ENCODE results near the gene CAPZB.

Gene CAPZB

DNA sequence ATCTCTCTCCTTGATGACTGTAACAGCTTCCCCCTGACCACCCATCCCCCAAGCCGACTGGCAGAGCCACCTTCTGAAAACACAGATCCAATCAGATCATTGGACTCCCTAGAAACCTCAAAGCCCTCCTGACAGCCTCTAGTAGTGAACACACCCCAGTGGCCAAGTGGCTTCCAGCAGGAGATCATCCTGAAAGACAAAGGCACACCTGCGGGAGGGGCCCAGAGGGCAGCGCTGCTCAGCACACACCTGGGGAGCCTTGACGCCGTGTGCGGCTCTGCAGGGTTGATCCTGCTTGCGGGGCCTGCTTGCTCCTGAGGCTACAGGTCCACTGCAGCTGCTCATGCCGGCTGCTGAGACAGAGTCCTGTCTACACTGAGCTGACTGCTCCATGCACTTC lies 131.7 kb downstream of the CAPZB start:
- Mint-ChIP-seq H3K4me3 (no peak overlapping the region), H3K36me3 (ENCODE audit: low read depth) (peaks cover 46% of the 10 kb centered on the region)

GRCh38 chr1:19352839-19353238 lies 132.5 kb downstream of the CAPZB start:
- no peaks in the 10 kb centered on the region for H3K27me3 Mint-ChIP-seq
- H3K9me3 Mint-ChIP-seq = no peaks in the 10 kb centered on the region
- H3K27ac Mint-ChIP-seq = no peak overlapping the region
- no peak overlapping the region for H3K4me3 Mint-ChIP-seq
- H3K4me1 Mint-ChIP-seq (ENCODE audit: low read depth) = no peaks in the 10 kb centered on the region
- peaks cover 46% of the 10 kb centered on the region for H3K36me3 Mint-ChIP-seq (ENCODE audit: low read depth)

More for the DNA sequence above, 131.7 kb downstream of the CAPZB start:
- H3K27ac Mint-ChIP-seq = peak overlapping the region; percentile 16
- no peaks in the 10 kb centered on the region for H3K27me3 Mint-ChIP-seq
- no peaks in the 10 kb centered on the region for H3K4me1 Mint-ChIP-seq (ENCODE audit: low read depth)
- H3K9me3 Mint-ChIP-seq = no peaks in the 10 kb centered on the region

- no peaks in the 10 kb centered on the region for H3K4me1 Mint-ChIP-seq (ENCODE audit: low read depth)
- H3K36me3 Mint-ChIP-seq (ENCODE audit: low read depth) = peaks cover 40% of the 10 kb centered on the region
- H3K9me3 Mint-ChIP-seq = no peaks in the 10 kb centered on the region
- no peaks in the 10 kb centered on the region for H3K27me3 Mint-ChIP-seq
- no peak overlapping the region for H3K4me3 Mint-ChIP-seq
- no peak overlapping the region for H3K27ac Mint-ChIP-seq
Measured at GRCh38 chr1:19351873-19352272, 133.5 kb downstream of the CAPZB start.

DNA sequence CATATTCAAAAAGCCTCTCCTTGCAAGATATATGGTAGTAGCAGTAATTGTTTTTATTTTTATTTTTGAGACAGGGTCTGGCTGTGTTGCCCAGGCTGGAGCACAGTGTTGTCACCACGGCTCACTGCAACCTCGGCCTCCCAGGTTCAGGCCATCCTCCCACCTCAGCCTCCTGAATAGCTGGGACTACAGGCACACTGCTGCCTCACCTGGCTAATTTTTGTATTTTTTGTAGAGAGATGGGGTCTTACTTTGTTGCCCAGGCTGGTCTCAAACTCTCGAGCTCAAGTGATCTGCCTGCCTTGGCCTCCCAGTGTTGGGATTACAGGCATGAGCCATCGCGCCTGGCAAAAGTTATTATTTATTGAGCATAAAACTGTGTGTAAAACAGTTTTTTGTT lies 134.8 kb downstream of the CAPZB start:
- no peak overlapping the region for H3K27ac Mint-ChIP-seq
- H3K27me3 Mint-ChIP-seq = no peaks in the 10 kb centered on the region
- H3K36me3 Mint-ChIP-seq (ENCODE audit: low read depth) = peaks cover 38% of the 10 kb centered on the region
- no peaks in the 10 kb centered on the region for H3K4me1 Mint-ChIP-seq (ENCODE audit: low read depth)
- no peaks in the 10 kb centered on the region for H3K9me3 Mint-ChIP-seq
- no peak overlapping the region for H3K4me3 Mint-ChIP-seq

DNA sequence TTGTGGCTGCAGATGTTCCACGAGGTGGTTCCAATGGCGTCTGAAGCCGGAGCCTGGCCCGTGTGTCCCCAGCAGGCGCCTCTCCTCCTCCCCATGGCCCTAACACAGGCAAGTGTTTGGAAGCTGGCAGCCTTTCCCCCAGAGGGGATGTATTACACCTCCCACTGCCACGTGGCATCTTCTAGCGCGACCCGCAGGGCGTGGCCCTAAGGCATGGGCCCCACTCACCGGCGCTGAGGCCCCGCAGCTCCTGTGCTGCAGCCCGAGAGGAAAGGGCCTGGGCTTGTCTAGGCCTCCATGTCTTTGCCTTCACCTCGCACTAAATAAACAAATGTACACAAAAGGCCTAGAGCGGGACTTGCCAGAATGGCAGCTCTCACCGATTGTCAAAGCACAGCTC lies 135.3 kb downstream of the CAPZB start:
- Mint-ChIP-seq H3K27me3 (no peaks in the 10 kb centered on the region), H3K27ac (no peak overlapping the region), H3K9me3 (no peaks in the 10 kb centered on the region), H3K4me3 (no peak overlapping the region), H3K4me1 (ENCODE audit: low read depth) (no peaks in the 10 kb centered on the region), H3K36me3 (ENCODE audit: low read depth) (peaks cover 37% of the 10 kb centered on the region)

DNA sequence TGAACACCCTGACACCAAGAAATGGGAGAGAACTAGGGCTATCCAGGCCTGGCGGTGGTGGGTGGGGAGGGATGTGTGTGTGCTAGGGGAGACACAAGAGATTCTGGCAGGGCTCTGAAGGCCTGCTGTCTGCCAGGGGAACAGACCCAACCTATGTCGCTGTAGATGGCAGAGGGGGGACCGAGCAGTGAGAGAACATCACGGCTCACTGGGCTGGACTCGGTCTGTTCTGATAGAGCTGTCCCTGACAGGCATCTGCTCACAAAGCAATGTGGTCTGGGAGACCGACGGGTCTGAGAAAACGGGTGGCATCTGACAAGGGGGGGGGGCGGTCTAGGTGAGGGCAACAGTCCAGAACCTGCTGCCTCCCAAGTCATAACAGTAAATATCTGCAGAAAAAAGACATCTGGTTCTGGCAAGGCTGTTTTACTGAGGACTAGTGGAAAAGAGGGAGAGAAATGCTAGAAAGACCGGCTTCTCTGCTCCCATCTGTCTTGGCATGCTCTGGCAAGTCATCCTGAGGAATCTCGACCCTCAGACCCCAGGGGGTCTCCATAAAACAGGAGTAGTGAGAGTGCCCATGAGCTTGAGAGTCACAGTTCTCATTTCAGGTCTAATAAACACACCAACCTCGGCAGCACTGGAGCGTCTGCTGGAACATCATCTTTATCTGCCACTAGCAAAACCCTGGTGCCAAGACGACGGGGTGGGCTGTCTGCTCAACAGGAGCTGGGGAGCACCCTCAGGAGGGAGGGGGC lies 136.7 kb downstream of the CAPZB start:
- Mint-ChIP-seq H3K36me3 (ENCODE audit: low read depth) (peaks cover 35% of the 10 kb centered on the region), H3K27ac (no peak overlapping the region), H3K4me3 (no peak overlapping the region), H3K27me3 (no peaks in the 10 kb centered on the region), H3K4me1 (ENCODE audit: low read depth) (no peaks in the 10 kb centered on the region), H3K9me3 (no peaks in the 10 kb centered on the region)

DNA sequence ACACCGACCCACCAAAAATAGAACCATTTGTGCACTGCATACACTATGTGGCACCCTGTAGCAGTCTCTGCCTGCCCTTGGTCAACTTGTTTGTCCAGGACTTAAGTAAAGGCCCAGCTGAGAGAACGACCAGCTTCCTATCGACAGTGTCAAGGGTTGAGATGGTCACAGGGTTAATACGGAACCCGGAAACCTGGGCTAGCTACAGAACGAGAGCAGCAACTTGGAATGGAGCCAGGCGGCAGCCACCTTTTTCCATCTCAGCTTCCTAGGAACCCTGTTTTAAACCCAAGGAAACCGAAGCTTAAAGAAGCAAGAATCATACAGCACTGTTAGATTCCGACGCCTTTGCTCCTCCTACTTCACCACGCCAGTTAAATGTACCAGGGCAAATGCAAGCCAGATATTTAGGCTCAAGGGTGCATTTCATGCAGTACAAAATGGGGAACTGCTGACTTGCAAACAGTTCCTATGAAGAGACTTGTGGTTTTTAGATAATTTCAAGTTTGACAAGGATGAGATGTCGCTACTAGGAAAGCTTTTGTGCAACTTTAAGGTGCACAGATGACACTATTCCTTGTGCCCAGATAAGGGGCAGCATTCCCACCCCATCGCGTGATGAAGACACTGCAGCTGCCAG lies 137.7 kb downstream of the CAPZB start:
- Mint-ChIP-seq H3K4me1 (ENCODE audit: low read depth) (no peaks in the 10 kb centered on the region), H3K36me3 (ENCODE audit: low read depth) (peaks cover 34% of the 10 kb centered on the region), H3K27me3 (no peaks in the 10 kb centered on the region), H3K27ac (peak overlapping the region; percentile 2), H3K9me3 (no peaks in the 10 kb centered on the region), H3K4me3 (no peak overlapping the region)

DNA sequence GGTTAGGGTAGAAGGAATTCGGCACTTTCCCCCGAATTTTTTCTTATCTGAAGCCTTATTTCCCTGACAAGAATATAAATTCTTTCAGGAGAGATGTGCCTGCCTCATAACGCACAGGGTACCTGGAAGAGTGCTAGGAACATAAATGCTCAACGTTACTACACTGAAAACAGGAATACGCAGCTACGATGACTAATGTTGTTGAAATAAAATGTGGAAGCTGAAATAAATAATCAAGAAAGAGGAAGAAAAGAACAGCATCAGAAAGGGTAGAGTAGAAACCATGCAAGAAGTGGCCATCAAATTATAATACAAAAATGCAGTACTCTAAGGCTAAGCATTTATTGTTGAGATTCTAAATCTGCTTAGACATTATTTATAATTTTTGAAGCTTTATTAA lies 139.3 kb downstream of the CAPZB start:
- H3K4me1 Mint-ChIP-seq (ENCODE audit: low read depth) = peaks cover 9% of the 10 kb centered on the region
- H3K36me3 Mint-ChIP-seq (ENCODE audit: low read depth) = peaks cover 45% of the 10 kb centered on the region
- no peak overlapping the region for H3K27ac Mint-ChIP-seq
- H3K9me3 Mint-ChIP-seq = no peaks in the 10 kb centered on the region
- no peaks in the 10 kb centered on the region for H3K27me3 Mint-ChIP-seq
- no peak overlapping the region for H3K4me3 Mint-ChIP-seq

GRCh38 chr1:19345391-19345790 lies 139.9 kb downstream of the CAPZB start:
- Mint-ChIP-seq H3K36me3 (ENCODE audit: low read depth) (peaks cover 48% of the 10 kb centered on the region), H3K27ac (no peak overlapping the region), H3K27me3 (no peaks in the 10 kb centered on the region), H3K4me1 (ENCODE audit: low read depth) (peaks cover 9% of the 10 kb centered on the region), H3K9me3 (no peaks in the 10 kb centered on the region), H3K4me3 (no peak overlapping the region)

- no peaks in the 10 kb centered on the region for H3K9me3 Mint-ChIP-seq
- H3K27ac Mint-ChIP-seq = peak overlapping the region; percentile 21
- no peak overlapping the region for H3K4me3 Mint-ChIP-seq
- H3K36me3 Mint-ChIP-seq (ENCODE audit: low read depth) = peaks cover 45% of the 10 kb centered on the region
- H3K4me1 Mint-ChIP-seq (ENCODE audit: low read depth) = peaks cover 9% of the 10 kb centered on the region
- no peaks in the 10 kb centered on the region for H3K27me3 Mint-ChIP-seq
Measured at GRCh38 chr1:19344831-19345230, 140.5 kb downstream of the CAPZB start.

- Mint-ChIP-seq H3K4me3 (no peak overlapping the region), H3K27me3 (no peaks in the 10 kb centered on the region), H3K9me3 (no peaks in the 10 kb centered on the region), H3K36me3 (ENCODE audit: low read depth) (peaks cover 44% of the 10 kb centered on the region), H3K27ac (peak overlapping the region; percentile 55), H3K4me1 (ENCODE audit: low read depth) (peaks cover 9% of the 10 kb centered on the region)
Measured at GRCh38 chr1:19344372-19344810, 140.9 kb downstream of the CAPZB start.

GRCh38 chr1:19343617-19344350 lies 141.6 kb downstream of the CAPZB start:
- no peak overlapping the region for H3K4me3 Mint-ChIP-seq
- H3K9me3 Mint-ChIP-seq = no peaks in the 10 kb centered on the region
- H3K27me3 Mint-ChIP-seq = no peaks in the 10 kb centered on the region
- peaks cover 46% of the 10 kb centered on the region for H3K36me3 Mint-ChIP-seq (ENCODE audit: low read depth)
- H3K27ac Mint-ChIP-seq = no peak overlapping the region
- H3K4me1 Mint-ChIP-seq (ENCODE audit: low read depth) = peaks cover 9% of the 10 kb centered on the region

DNA sequence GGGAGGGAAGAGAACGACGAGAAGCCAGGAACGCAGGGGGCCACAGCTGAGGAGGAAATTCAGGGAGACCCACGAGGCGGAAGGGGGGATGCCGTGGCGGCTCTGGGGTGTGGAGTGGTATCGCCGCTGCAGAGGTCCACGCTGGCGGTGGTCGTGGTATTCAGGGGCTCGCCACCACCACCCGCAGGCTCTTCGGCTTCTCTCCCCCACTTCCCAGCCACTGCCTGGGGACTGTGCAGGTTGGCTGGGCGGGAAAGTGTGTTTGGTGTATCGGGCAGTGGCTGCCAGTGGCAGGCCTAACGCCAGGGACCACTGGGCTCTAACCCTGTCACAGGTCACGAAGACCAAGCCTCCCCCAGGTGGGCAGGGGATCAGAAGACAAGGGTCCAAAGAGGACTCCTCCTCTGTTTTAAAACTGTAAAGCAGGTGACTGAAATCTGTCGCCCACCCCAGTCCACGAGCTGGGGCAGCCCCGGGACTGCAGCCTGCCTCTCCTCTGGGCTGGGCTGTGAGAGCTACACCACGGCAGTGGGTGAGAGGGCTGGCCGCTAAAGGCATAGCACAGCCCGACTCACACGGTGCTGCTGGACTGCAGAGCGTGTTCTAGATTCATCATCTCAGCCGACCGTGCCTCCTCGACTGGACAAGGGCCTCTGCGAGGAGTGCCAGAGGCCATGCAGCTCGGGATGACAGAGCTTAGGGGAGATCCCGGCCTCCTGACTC lies 142.3 kb downstream of the CAPZB start:
- no peak overlapping the region for H3K27ac Mint-ChIP-seq
- H3K9me3 Mint-ChIP-seq = no peaks in the 10 kb centered on the region

DNA sequence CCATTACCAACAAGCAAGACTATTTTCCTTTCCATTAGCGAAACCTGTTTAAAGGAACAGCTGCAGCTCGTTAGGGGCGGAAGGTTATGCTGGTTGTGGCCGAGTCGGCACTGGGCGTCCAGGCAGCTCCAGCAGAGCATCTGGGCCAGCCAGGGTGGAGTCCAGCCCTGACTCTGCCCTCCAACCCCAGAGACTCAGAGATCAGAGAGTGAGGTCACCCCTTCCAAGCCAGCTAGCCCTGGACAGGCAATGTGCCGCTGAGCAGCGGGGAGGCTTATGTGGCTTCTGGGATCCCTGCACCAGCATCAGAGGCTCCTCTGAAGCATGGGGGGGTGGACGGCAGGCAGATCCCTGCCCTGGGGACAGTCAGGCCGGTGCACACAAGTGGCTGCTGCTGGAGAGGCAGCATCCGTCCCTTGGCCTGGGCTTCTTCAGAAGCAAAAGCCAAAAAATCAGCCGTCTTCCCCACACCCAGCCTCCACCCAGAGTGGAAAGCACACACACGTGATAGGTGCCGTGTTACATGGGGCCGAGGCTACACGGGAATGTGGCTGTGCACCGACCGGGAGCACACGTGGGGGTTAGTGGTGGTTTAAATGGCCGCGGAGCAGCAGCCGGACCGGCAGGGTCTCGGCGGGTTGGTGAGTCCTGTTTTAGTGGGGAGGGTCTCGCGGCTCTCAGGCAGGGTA lies 143.1 kb downstream of the CAPZB start:
- Mint-ChIP-seq H3K4me3 (no peak overlapping the region), H3K36me3 (ENCODE audit: low read depth) (peaks cover 53% of the 10 kb centered on the region), H3K27ac (no peak overlapping the region), H3K27me3 (no peaks in the 10 kb centered on the region), H3K4me1 (ENCODE audit: low read depth) (peaks cover 15% of the 10 kb centered on the region), H3K9me3 (no peaks in the 10 kb centered on the region)

More for the DNA sequence above, 142.3 kb downstream of the CAPZB start:
- no peaks in the 10 kb centered on the region for H3K27me3 Mint-ChIP-seq
- peaks cover 54% of the 10 kb centered on the region for H3K36me3 Mint-ChIP-seq (ENCODE audit: low read depth)
- no peak overlapping the region for H3K4me3 Mint-ChIP-seq
- H3K4me1 Mint-ChIP-seq (ENCODE audit: low read depth) = peaks cover 9% of the 10 kb centered on the region

All from stimulated activated naive CD8-positive, alpha-beta T cell treated with anti-CD3 and anti-CD28 coated beads, Interleukin-15, Interleukin-2, amounts not matched to agents 100 ng/mL and 50 ng/mL, for 24 hours (primary cell).